Small intestine (tissue), 7 donors: ENCODE results near the gene GNG8. TPM values are rescaled to one million over a fixed set of nuclear protein-coding genes. Genes with fewer than 3 reads are reported as not detected.
A peak's percentile ranks its signal among the peaks of the same experiment; 100 is the strongest.

Experiments used
- DNase-seq, 2 donors: peaks; one replicate each; pipeline versions ENCODE4 v3.0.0 to v3.0.0-alpha.2; 2013
- FAIRE-seq: peaks from 2 replicates; lab custom pipeline; 2012; peaks lifted over from hg19 to GRCh38; lab: Jason Lieb, UNC
- H3K27ac ChIP-seq, 3 donors: one replicate each; pipeline ENCODE4 v1.5.1; 2013; ENCODE audit warnings: low read length in 2 of 3, mild to moderate bottlenecking in 2 of 3, control low read depth in 1 of 3, inconsistent platforms in 1 of 3, low read depth in 1 of 3, moderate library complexity in 1 of 3
- H3K27me3 ChIP-seq, 3 donors: one replicate each; pipeline ENCODE4 v1.6.1; 2013; ENCODE audit warnings: low read length in 3 of 3, inconsistent platforms in 1 of 3; ENCODE audit not compliant: control insufficient read depth in 3 of 3, insufficient read depth in 3 of 3
- H3K36me3 ChIP-seq, 3 donors: one replicate each; pipeline ENCODE4 v1.6.1; 2013; ENCODE audit warnings: low read length in 3 of 3, inconsistent platforms in 1 of 3, low read depth in 1 of 3, mild to moderate bottlenecking in 1 of 3, moderate library complexity in 1 of 3; ENCODE audit not compliant: control insufficient read depth in 3 of 3, insufficient read depth in 2 of 3
- H3K4me1 ChIP-seq, 3 donors: one replicate each; pipeline ENCODE4 v1.6.1; 2013; ENCODE audit warnings: low read length in 2 of 3, inconsistent platforms in 1 of 3, low read depth in 1 of 3, mild to moderate bottlenecking in 1 of 3, moderate library complexity in 1 of 3; ENCODE audit not compliant: control insufficient read depth in 3 of 3, insufficient read depth in 2 of 3
- H3K4me3 ChIP-seq, 3 donors: one replicate each; pipeline ENCODE4 v1.5.1; 2013; ENCODE audit warnings: low read length in 3 of 3, control low read depth in 1 of 3, inconsistent platforms in 1 of 3, low read depth in 1 of 3, mild to moderate bottlenecking in 1 of 3, moderate library complexity in 1 of 3
- H3K9me3 ChIP-seq, 2 donors: one replicate each; pipeline ENCODE4 v1.6.1; 2013; ENCODE audit warnings: low read depth in 1 of 2, low read length in 1 of 2; ENCODE audit not compliant: control insufficient read depth in 2 of 2, insufficient read depth in 1 of 2
- WGBS, 3 donors: extraction: QIAGEN DNeasy Blood & Tissue Kit; methylation state at CpG; one replicate each; pipeline ENCODE4 v1.1.7; 2013; 5-methylcytosine and 5-hydroxymethylcytosine counted together
- polyA plus RNA-seq, 4 donors: library from polyadenylated mRNA; stranded (reverse) in 3 of 4; unstranded in 1 of 4; fragments of 200-250 nt in 3 of 4; fragments of 120-200 nt in 1 of 4; gene quantifications; one replicate each; pipeline versions ENCODE4 v1.2.1 to v1.2.3, GENCODE V29; 2013
- donor health status: healthy with polysubstance abuse.
- donor health status: control.
- donor health status: control.
- donor health status: Bipolar disorder and iron deficiency.
- donor health status: healthy.

Gene GNG8
- polyA plus RNA-seq, 4 donors = 0.75 TPM; not detected in 3

GRCh38 chr19:46600384-46601317, 35.4 kb downstream of the GNG8 start:
- Histone ChIP-seq H3K4me1 (peaks cover 3 to 29% (median 4%) of the 10 kb centered on the region in 3 donors), H3K9me3 (peaks cover 0 to 15% of the 10 kb centered on the region in 2 donors), H3K27me3 (no peaks in the 10 kb centered on the region), H3K36me3 (peaks cover 0 to 21% (median 1%) of the 10 kb centered on the region in 3 donors), H3K4me3 (peak overlapping the region; percentile 96 to 98 (median 97)), H3K27ac (peak overlapping the region; percentile 88 to 97 (median 95))
- DNase-seq = peak; percentile 96 to 100
- WGBS, 3 donors = 1% methylated on average over 47 to 93 of the region's 93 CpGs
- no peak for FAIRE-seq

GRCh38 chr19:46599716-46600373, 36.2 kb downstream of the GNG8 start:
- no peak for DNase-seq

GRCh38 chr19:46598372-46598917, 37.6 kb downstream of the GNG8 start:
- no peak overlapping the region for H3K27ac ChIP-seq
- H3K4me3 ChIP-seq = no peak overlapping the region
- no peak for DNase-seq
- peaks cover 0 to 15% of the 10 kb centered on the region in 2 donors for H3K9me3 ChIP-seq
- no peak for FAIRE-seq
- H3K4me1 ChIP-seq = peaks cover 0 to 7% (median 3%) of the 10 kb centered on the region in 3 donors
- H3K36me3 ChIP-seq = peaks cover 0 to 5% (median 0%) of the 10 kb centered on the region in 3 donors
- WGBS, 3 donors = 93 to 96% (median 95%) methylated on average over 4 of the region's 4 CpGs
- no peaks in the 10 kb centered on the region for H3K27me3 ChIP-seq

More at GRCh38 chr19:46599716-46600373, 36.2 kb downstream of the GNG8 start:
- H3K27ac ChIP-seq = peak overlapping the region in 2 of 3 donors; percentile 88 to 95
- H3K27me3 ChIP-seq = no peaks in the 10 kb centered on the region
- H3K9me3 ChIP-seq = peaks cover 0 to 15% of the 10 kb centered on the region in 2 donors
- 64 to 68% (median 67%) methylated on average over 9 of the region's 9 CpGs for WGBS, 3 donors
- H3K4me1 ChIP-seq = peaks cover 3 to 21% (median 4%) of the 10 kb centered on the region in 3 donors
- FAIRE-seq = no peak
- H3K4me3 ChIP-seq = peak overlapping the region in 2 of 3 donors; percentile 96 to 97
- H3K36me3 ChIP-seq = peaks cover 0 to 13% (median 0%) of the 10 kb centered on the region in 3 donors

GRCh38 chr19:46596008-46596407, 40.0 kb downstream of the GNG8 start:
- no peak for DNase-seq
- H3K4me3 ChIP-seq = no peak overlapping the region
- WGBS, 3 donors = 38 to 67% (median 61%) methylated on average over 6 of the region's 6 CpGs
- no peaks in the 10 kb centered on the region for H3K27me3 ChIP-seq
- H3K36me3 ChIP-seq = no peaks in the 10 kb centered on the region
- peaks cover 0 to 4% (median 0%) of the 10 kb centered on the region in 3 donors for H3K4me1 ChIP-seq
- FAIRE-seq = no peak
- no peak overlapping the region for H3K27ac ChIP-seq
- peaks cover 0 to 15% of the 10 kb centered on the region in 2 donors for H3K9me3 ChIP-seq

- H3K36me3 ChIP-seq = no peaks in the 10 kb centered on the region
- H3K27ac ChIP-seq = no peak overlapping the region
- H3K4me1 ChIP-seq = no peaks in the 10 kb centered on the region
- FAIRE-seq (no peak), DNase-seq (no peak)
- no peaks in the 10 kb centered on the region for H3K27me3 ChIP-seq
- 80 to 84% (median 82%) methylated on average over 3 of the region's 3 CpGs for WGBS, 3 donors
- H3K4me3 ChIP-seq = no peak overlapping the region
- no peaks in the 10 kb centered on the region for H3K9me3 ChIP-seq
These were observed 44.1 kb downstream of the GNG8 start for GRCh38 chr19:46591870-46592269.

- no peaks in the 10 kb centered on the region for H3K36me3 ChIP-seq
- DNase-seq = no peak
- H3K4me1 ChIP-seq = no peaks in the 10 kb centered on the region
- no peaks in the 10 kb centered on the region for H3K9me3 ChIP-seq
- 91 to 94% (median 93%) methylated on average over 4 of the region's 4 CpGs for WGBS, 3 donors
- no peak overlapping the region for H3K27ac ChIP-seq
- H3K27me3 ChIP-seq = no peaks in the 10 kb centered on the region
- no peak overlapping the region for H3K4me3 ChIP-seq
- no peak for FAIRE-seq
These were observed 44.7 kb downstream of the GNG8 start for GRCh38 chr19:46591254-46591653.

- no peak overlapping the region for H3K4me3 ChIP-seq
- no peak for DNase-seq
- 50 to 75% (median 65%) methylated on average over 3 of the region's 3 CpGs for WGBS, 3 donors
- no peak overlapping the region for H3K27ac ChIP-seq
- H3K36me3 ChIP-seq = no peaks in the 10 kb centered on the region
- no peaks in the 10 kb centered on the region for H3K9me3 ChIP-seq
- no peaks in the 10 kb centered on the region for H3K4me1 ChIP-seq
- FAIRE-seq = no peak
- H3K27me3 ChIP-seq = no peaks in the 10 kb centered on the region
These were observed 48.1 kb downstream of the GNG8 start for GRCh38 chr19:46587861-46588260.

- no peak overlapping the region for H3K4me3 ChIP-seq
- FAIRE-seq (no peak), DNase-seq (no peak)
- no peaks in the 10 kb centered on the region for H3K27me3 ChIP-seq
- WGBS, 3 donors = 79 to 88% (median 82%) methylated on average over 4 of the region's 4 CpGs
- peaks cover 0 to 3% of the 10 kb centered on the region in 2 donors for H3K9me3 ChIP-seq
- H3K27ac ChIP-seq = no peak overlapping the region
- H3K36me3 ChIP-seq = no peaks in the 10 kb centered on the region
- H3K4me1 ChIP-seq = no peaks in the 10 kb centered on the region
These were observed 49.7 kb downstream of the GNG8 start for GRCh38 chr19:46586294-46586693.
